SK-N-SH treated with all-trans-retinoic acid at 6 μM for 48 hours (cell line): Measurements from ENCODE around the gene NET1.

Experiments
- ARNTL ChIP-seq: fragments of 450-650 bp; formaldehyde crosslinking; IDR thresholded peaks from 2 replicates; pipeline ENCODE4 v1.5.0; 2020; ENCODE audit warnings: low read depth, mild to moderate bottlenecking, moderate library complexity, borderline replicate concordance
- BACH2 ChIP-seq: fragments of 250-450 bp; sonication (Bioruptor Pico); IDR thresholded peaks from 2 replicates; pipeline ENCODE4 v1.9.0; 2021; ENCODE audit warnings: mild to moderate bottlenecking, borderline replicate concordance
- OSR1 ChIP-seq: fragments of 250-450 bp; sonication (Bioruptor Pico); IDR thresholded peaks from 2 replicates; pipeline ENCODE4 v1.8.0; 2022; ENCODE audit warnings: moderate library complexity, mild to moderate bottlenecking, inconsistent platforms
- TOX ChIP-seq: fragments of 250-450 bp; sonication (Bioruptor Pico); IDR thresholded peaks from 2 replicates; pipeline ENCODE4 v1.8.0; 2021; ENCODE audit warnings: mild to moderate bottlenecking, moderate library complexity, borderline replicate concordance
- ZFP3 ChIP-seq: fragments of 250-450 bp; sonication (Bioruptor Pico); IDR thresholded peaks from 2 replicates; pipeline ENCODE4 v1.5.0; 2020; ENCODE audit warnings: mild to moderate bottlenecking, moderate library complexity
- TF ChIP-seq, protein P1 (sequence below): fragments of 250-450 bp; sonication (Bioruptor Pico); IDR thresholded peaks from 2 replicates; pipeline ENCODE4 v1.8.0; 2021; ENCODE audit warnings: low read depth, mild to moderate bottlenecking, moderate library complexity, borderline replicate concordance
- TF ChIP-seq, protein P2 (sequence below): fragments of 250-450 bp; sonication (Bioruptor Pico); IDR thresholded peaks from 2 replicates; pipeline ENCODE4 v1.8.0; 2020; ENCODE audit warnings: mild to moderate bottlenecking, moderate library complexity, borderline replicate concordance

DNA sequence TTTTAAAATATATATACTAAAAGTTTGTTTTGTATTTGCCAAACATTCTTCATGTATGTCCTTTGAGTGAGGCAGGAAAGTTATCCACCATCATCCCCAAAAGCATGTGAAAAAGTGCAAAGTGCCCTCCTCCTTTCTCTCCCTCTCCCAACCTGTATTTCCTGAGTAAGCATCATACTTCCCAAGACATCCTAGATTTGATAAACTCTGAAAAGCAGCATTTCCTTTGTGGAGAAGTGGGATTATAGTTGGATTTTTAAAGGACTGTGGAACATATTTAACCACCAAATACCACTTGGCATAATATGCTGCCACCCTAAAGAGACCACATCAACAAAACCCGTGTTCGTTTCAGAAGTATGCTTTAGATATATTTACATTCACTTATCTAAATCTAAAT, 36.9 kb downstream of the NET1 start:
- TF ChIP-seq ZFP3 (no peak), ARNTL (CRISPR knock-in tag) (no peak), OSR1 (CRISPR knock-in tag) (no peak), BACH2 (CRISPR knock-in tag) (no peak), TOX (CRISPR knock-in tag) (no peak)
- TF ChIP-seq, protein P1, sequence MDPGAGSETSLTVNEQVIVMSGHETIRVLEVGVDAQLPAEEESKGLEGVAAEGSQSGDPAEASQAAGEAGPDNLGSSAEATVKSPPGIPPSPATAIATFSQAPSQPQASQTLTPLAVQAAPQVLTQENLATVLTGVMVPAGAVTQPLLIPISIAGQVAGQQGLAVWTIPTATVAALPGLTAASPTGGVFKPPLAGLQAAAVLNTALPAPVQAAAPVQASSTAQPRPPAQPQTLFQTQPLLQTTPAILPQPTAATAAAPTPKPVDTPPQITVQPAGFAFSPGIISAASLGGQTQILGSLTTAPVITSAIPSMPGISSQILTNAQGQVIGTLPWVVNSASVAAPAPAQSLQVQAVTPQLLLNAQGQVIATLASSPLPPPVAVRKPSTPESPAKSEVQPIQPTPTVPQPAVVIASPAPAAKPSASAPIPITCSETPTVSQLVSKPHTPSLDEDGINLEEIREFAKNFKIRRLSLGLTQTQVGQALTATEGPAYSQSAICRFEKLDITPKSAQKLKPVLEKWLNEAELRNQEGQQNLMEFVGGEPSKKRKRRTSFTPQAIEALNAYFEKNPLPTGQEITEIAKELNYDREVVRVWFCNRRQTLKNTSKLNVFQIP (CRISPR knock-in tag), result no peak
- TF ChIP-seq, protein P2, sequence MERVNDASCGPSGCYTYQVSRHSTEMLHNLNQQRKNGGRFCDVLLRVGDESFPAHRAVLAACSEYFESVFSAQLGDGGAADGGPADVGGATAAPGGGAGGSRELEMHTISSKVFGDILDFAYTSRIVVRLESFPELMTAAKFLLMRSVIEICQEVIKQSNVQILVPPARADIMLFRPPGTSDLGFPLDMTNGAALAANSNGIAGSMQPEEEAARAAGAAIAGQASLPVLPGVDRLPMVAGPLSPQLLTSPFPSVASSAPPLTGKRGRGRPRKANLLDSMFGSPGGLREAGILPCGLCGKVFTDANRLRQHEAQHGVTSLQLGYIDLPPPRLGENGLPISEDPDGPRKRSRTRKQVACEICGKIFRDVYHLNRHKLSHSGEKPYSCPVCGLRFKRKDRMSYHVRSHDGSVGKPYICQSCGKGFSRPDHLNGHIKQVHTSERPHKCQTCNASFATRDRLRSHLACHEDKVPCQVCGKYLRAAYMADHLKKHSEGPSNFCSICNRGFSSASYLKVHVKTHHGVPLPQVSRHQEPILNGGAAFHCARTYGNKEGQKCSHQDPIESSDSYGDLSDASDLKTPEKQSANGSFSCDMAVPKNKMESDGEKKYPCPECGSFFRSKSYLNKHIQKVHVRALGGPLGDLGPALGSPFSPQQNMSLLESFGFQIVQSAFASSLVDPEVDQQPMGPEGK (CRISPR knock-in tag), result no peak
